H1 (cell line): ENCODE data around the gene ZNF385C. TPM values are rescaled to one million over a fixed set of nuclear protein-coding genes. Genes with fewer than 3 reads are reported as not detected.

Experiments used
- CTCF ChIA-PET: fragments of 300-600 bp; sonication (Branson Sonifier 250); formaldehyde crosslinking; loops from one replicate; lab custom pipeline; 2021; ENCODE audit not compliant: partially characterized antibody; lab: Charles Lee
- POLR2A ChIA-PET: fragments of 300-600 bp; sonication (Branson Sonifier 250); formaldehyde crosslinking; loops from one replicate; lab custom pipeline; 2021; ENCODE audit warnings: inconsistent platforms; ENCODE audit not compliant: partially characterized antibody; lab: Charles Lee
- DNase-seq, 2 experiments: peaks; one replicate each; pipeline versions ENCODE4 v3.0.0 to v3.0.0-alpha.2; 2010 to 2022; ENCODE audit warnings: low spot score in 2 of 2, low read depth in 1 of 2, mixed read lengths in 1 of 2
- FAIRE-seq: peaks from 2 replicates; lab custom pipeline; 2011; peaks lifted over from hg19 to GRCh38; lab: Jason Lieb, UNC
- H2AFZ ChIP-seq: 2 replicates; pipeline ENCODE4 v1.8.1; 2012; ENCODE audit warnings: low read length, inconsistent platforms
- H2AK5ac ChIP-seq: 2 replicates; pipeline ENCODE4 v1.6.1; 2013; ENCODE audit warnings: low read depth, low read length
- H2BK120ac ChIP-seq: replicated peaks from 2 replicates; pipeline ENCODE3; 2013; ENCODE audit warnings: low read depth, low read length, inconsistent platforms
- H2BK12ac ChIP-seq: 2 replicates; pipeline ENCODE4 v1.6.1; 2013; ENCODE audit warnings: low read depth, low read length
- H2BK15ac ChIP-seq: 2 replicates; pipeline ENCODE4 v1.6.1; 2013; ENCODE audit warnings: low read length
- H2BK20ac ChIP-seq: 2 replicates; pipeline ENCODE4 v1.6.1; 2013; ENCODE audit warnings: low read length
- H2BK5ac ChIP-seq: 2 replicates; pipeline ENCODE4 v1.6.1; 2013; ENCODE audit warnings: low read depth, low read length
- H3K14ac ChIP-seq: 2 replicates; pipeline ENCODE4 v1.6.1; 2013; ENCODE audit warnings: inconsistent platforms; ENCODE audit not compliant: insufficient read length
- H3K18ac ChIP-seq: 2 replicates; pipeline ENCODE4 v1.6.1; 2013; ENCODE audit warnings: low read length; ENCODE audit errors: extremely low read depth
- H3K23ac ChIP-seq: 2 replicates; pipeline ENCODE4 v1.6.1; 2013; ENCODE audit warnings: inconsistent platforms; ENCODE audit not compliant: insufficient read length
- H3K23me2 ChIP-seq: 2 replicates; pipeline ENCODE4 v1.6.1; 2013; ENCODE audit warnings: low read depth, low read length
- H3K27ac ChIP-seq: 2 replicates; pipeline ENCODE4 v1.6.1; 2011; ENCODE audit warnings: low read depth, low read length, inconsistent platforms
- H3K27me3 ChIP-seq, 4 experiments: replicated peaks in 1 of 4; 1 replicate in 1 of 4; 2 replicates in 3 of 4; pipeline versions ENCODE4 v1.6.1 to v1.8.1; 2011 to 2013; ENCODE audit warnings: low read length in 3 of 4, mild to moderate bottlenecking in 3 of 4, inconsistent platforms in 2 of 4, mixed read lengths in 2 of 4, moderate library complexity in 1 of 4; ENCODE audit not compliant: control insufficient read depth in 3 of 4, insufficient read depth in 3 of 4; ENCODE audit errors: extremely low read depth in 1 of 4
- H3K36me3 ChIP-seq, 4 experiments: 2 replicates each; pipeline versions ENCODE4 v1.6.1 to v1.8.1; 2011 to 2013; ENCODE audit warnings: mild to moderate bottlenecking in 4 of 4, low read length in 3 of 4, moderate library complexity in 2 of 4, control low read depth in 1 of 4, inconsistent platforms in 1 of 4; ENCODE audit not compliant: insufficient read depth in 4 of 4, control insufficient read depth in 2 of 4
- H3K4ac ChIP-seq: replicated peaks from 2 replicates; pipeline ENCODE3; 2013; ENCODE audit warnings: low read length, low read depth, mixed read lengths, inconsistent platforms; ENCODE audit not compliant: insufficient read length
- H3K4me1 ChIP-seq, 4 experiments: replicated peaks in 1 of 4; 1 replicate in 1 of 4; 2 replicates in 3 of 4; pipeline versions ENCODE4 v1.6.1 to v1.8.1; 2011 to 2013; ENCODE audit warnings: low read length in 3 of 4, inconsistent platforms in 2 of 4, mixed read lengths in 1 of 4; ENCODE audit not compliant: insufficient read depth in 4 of 4, control insufficient read depth in 3 of 4
- H3K4me2 ChIP-seq, 2 experiments: 2 replicates each; pipeline versions ENCODE4 v1.6.1 to v1.8.1; 2011 to 2013; ENCODE audit warnings: low read depth in 2 of 2, low read length in 2 of 2, control low read depth in 1 of 2, inconsistent platforms in 1 of 2, mild to moderate bottlenecking in 1 of 2; ENCODE audit not compliant: insufficient read depth in 1 of 2
- H3K4me3 ChIP-seq, 4 experiments: fragments of 200-600, 300-600 bp in 1 of 4; sonication (generic), shearing (Covaris generic), sonication (Bioruptor Twin) in 1 of 4; 2 replicates each; pipeline versions ENCODE4 v1.5.1 to v1.8.1; 2011 to 2016; ENCODE audit warnings: low read length in 4 of 4, low read depth in 3 of 4, control low read depth in 2 of 4, inconsistent platforms in 2 of 4, mild to moderate bottlenecking in 2 of 4, mixed read lengths in 1 of 4, moderate library complexity in 1 of 4; ENCODE audit not compliant: insufficient read depth in 2 of 4; ENCODE audit errors: extremely low read depth in 1 of 4
- H3K56ac ChIP-seq: replicated peaks from 2 replicates; pipeline ENCODE3; 2013; ENCODE audit warnings: low read depth, mild to moderate bottlenecking, mixed read lengths, low read length, inconsistent platforms; ENCODE audit not compliant: insufficient read length
- H3K79me1 ChIP-seq: 2 replicates; pipeline ENCODE4 v1.6.1; 2013; ENCODE audit warnings: low read depth, low read length, control low read depth
- H3K79me2 ChIP-seq, 2 experiments: 2 replicates each; pipeline versions ENCODE4 v1.6.1 to v1.8.1; 2012 to 2013; ENCODE audit warnings: low read length in 2 of 2, mild to moderate bottlenecking in 2 of 2, inconsistent platforms in 1 of 2; ENCODE audit not compliant: insufficient read depth in 2 of 2, control insufficient read depth in 1 of 2
- H3K9ac ChIP-seq, 4 experiments: replicated peaks in 1 of 4; 1 replicate in 1 of 4; 2 replicates in 3 of 4; pipeline versions ENCODE4 v1.6.1 to v1.8.1; 2011 to 2013; ENCODE audit warnings: low read depth in 3 of 4, low read length in 3 of 4, control low read depth in 2 of 4, mild to moderate bottlenecking in 2 of 4, moderate library complexity in 2 of 4, inconsistent platforms in 1 of 4; ENCODE audit errors: extremely low read depth in 1 of 4
- H3K9me3 ChIP-seq, 2 experiments: 2 replicates each; pipeline versions ENCODE4 v1.6.1 to v1.8.1; 2012 to 2013; ENCODE audit warnings: mild to moderate bottlenecking in 2 of 2, moderate library complexity in 2 of 2, control low read depth in 1 of 2, inconsistent platforms in 1 of 2, low read depth in 1 of 2, low read length in 1 of 2, mixed read lengths in 1 of 2; ENCODE audit not compliant: insufficient read depth in 2 of 2
- H4K20me1 ChIP-seq, 2 experiments: replicated peaks in 1 of 2; 2 replicates each; pipeline versions ENCODE3 to v1.8.1; 2011 to 2013; ENCODE audit warnings: inconsistent platforms in 2 of 2, low read length in 2 of 2, mild to moderate bottlenecking in 1 of 2; ENCODE audit not compliant: insufficient read depth in 2 of 2, control insufficient read depth in 1 of 2
- H4K5ac ChIP-seq: 2 replicates; pipeline ENCODE4 v1.6.1; 2013; ENCODE audit warnings: low read length, low read depth, mixed read lengths, inconsistent platforms; ENCODE audit not compliant: insufficient read length
- H4K8ac ChIP-seq: 2 replicates; pipeline ENCODE4 v1.8.0; 2013; ENCODE audit warnings: mild to moderate bottlenecking, moderate library complexity, low read length, inconsistent platforms; ENCODE audit not compliant: insufficient read depth; ENCODE audit errors: extremely low read depth
- H4K91ac ChIP-seq: replicated peaks from 2 replicates; pipeline ENCODE3; 2013; ENCODE audit warnings: low read length, mixed read lengths, inconsistent platforms; ENCODE audit not compliant: insufficient read length
- ASH2L ChIP-seq: fragments of 200-600, 300-600 bp; sonication (generic); IDR thresholded peaks from one replicate; pipeline ENCODE4 v1.7.1; 2017; ENCODE audit warnings: low read length
- CHD2 ChIP-seq: IDR thresholded peaks from 2 replicates; pipeline ENCODE4 v1.6.1; 2012; ENCODE audit warnings: low read length, improper control_type of control experiment
- GABPA ChIP-seq: IDR thresholded peaks from 2 replicates; pipeline ENCODE4 v1.6.1; 2011; ENCODE audit warnings: mild to moderate bottlenecking, low read length, moderate library complexity, borderline replicate concordance; ENCODE audit not compliant: insufficient read depth
- KDM1A ChIP-seq: fragments of 200-600, 300-600 bp; sonication (generic); IDR thresholded peaks from 2 replicates; pipeline ENCODE4 v1.7.1; 2016; ENCODE audit warnings: mild to moderate bottlenecking, low read length, borderline replicate concordance
- KDM4A ChIP-seq: IDR thresholded peaks from one replicate; pipeline ENCODE4 v1.7.1; 2012; ENCODE audit warnings: low read depth, mild to moderate bottlenecking, moderate library complexity, low read length, inconsistent platforms; ENCODE audit not compliant: severe bottlenecking
- RAD21 ChIP-seq, 2 experiments: IDR thresholded peaks in 1 of 2; conservative IDR thresholded peaks in 1 of 2; 2 replicates each; pipeline ENCODE4 v1.6.1; 2011; ENCODE audit warnings: low read depth in 2 of 2, low read length in 2 of 2, improper control_type of control experiment in 1 of 2, inconsistent platforms in 1 of 2, mild to moderate bottlenecking in 1 of 2, moderate library complexity in 1 of 2
- RFX5 ChIP-seq: IDR thresholded peaks from 2 replicates; pipeline ENCODE4 v1.6.1; 2011; ENCODE audit warnings: low read depth, low read length, improper control_type of control experiment, borderline replicate concordance
- SIRT6 ChIP-seq: IDR thresholded peaks from one replicate; pipeline ENCODE4 v1.7.1; 2012; ENCODE audit warnings: low read length, inconsistent platforms
- SP1 ChIP-seq: IDR thresholded peaks from 2 replicates; pipeline ENCODE4 v1.6.1; 2011; ENCODE audit warnings: low read depth, low read length
- SP2 ChIP-seq: IDR thresholded peaks from 2 replicates; pipeline ENCODE4 v1.6.1; 2012; ENCODE audit warnings: mild to moderate bottlenecking, low read length, inconsistent platforms
- TAF1 ChIP-seq: IDR thresholded peaks from 2 replicates; pipeline ENCODE4 v1.6.1; 2011; ENCODE audit warnings: mild to moderate bottlenecking, low read depth, low read length
- TEAD4 ChIP-seq: IDR thresholded peaks from 2 replicates; pipeline ENCODE4 v1.6.1; 2012; ENCODE audit warnings: low read depth, low read length, inconsistent platforms, mixed read lengths
- WGBS, 2 experiments: shearing (Covaris generic) in 1 of 2; methylation state at CpG; one replicate each; pipeline versions ENCODE4 v1.1.6 to v1.1.7; 2013 to 2015; ENCODE audit warnings: low lambda C conversion rate in 2 of 2, mixed read lengths in 2 of 2, inconsistent platforms in 1 of 2, low coverage in 1 of 2, missing lambda C conversion rate in 1 of 2; ENCODE audit not compliant: insufficient replicate concordance in 2 of 2, insufficient coverage in 1 of 2, insufficient read length in 1 of 2; ENCODE audit errors: extremely low coverage in 1 of 2, missing lambda C conversion rate in 1 of 2; 5-methylcytosine and 5-hydroxymethylcytosine counted together
- polyA plus RNA-seq, 7 experiments: library from polyadenylated mRNA; depleted of rRNA in 3 of 7; stranded (reverse) in 5 of 7; unstranded in 2 of 7; fragments of >200 nt in 5 of 7; fragments of 200-250 nt in 2 of 7; gene quantifications; 1 replicate in 5 of 7; 2 replicates in 1 of 7; 4 replicates in 1 of 7; pipeline versions ENCODE4 v1.2.1 to v1.2.3, GENCODE V29; 2011 to 2013; ENCODE audit warnings: missing spikeins in 2 of 7, mixed read lengths in 2 of 7
- total RNA-seq: library from RNA; stranded (reverse); fragmentation: NEBNext Ultra II Directional; extraction: Animal tissue kit (Norgen Biotek cat#: 25700); gene quantifications from 2 replicates; pipeline ENCODE4 v1.2.1, GENCODE V29; 2021

The ZNF385C gene
- total and polyA plus RNA-seq, 2 of the 8 experiments (the other 6 are each of a cell fraction or from before 2014, with no cell fraction given) = 3.9 to 6.1 TPM

- Histone ChIP-seq H3K27me3 (no peaks in the 10 kb centered on the region), H2BK5ac (no peak overlapping the region), H3K9ac (no peak overlapping the region), H3K23me2 (peaks cover 3% of the 10 kb centered on the region; the same call in 1 of the 2 replicates), H2BK15ac (no peak overlapping the region), H4K5ac (no peak overlapping the region), H2BK12ac (no peak overlapping the region), H3K56ac (no peak overlapping the region), H2BK120ac (no peak overlapping the region), H3K14ac (no peak overlapping the region), H3K9me3 (no peaks in the 10 kb centered on the region), H3K18ac (no peak overlapping the region), H3K27ac (no peak overlapping the region), H3K36me3 (peaks cover 6 to 47% (median 25%) of the 10 kb centered on the region in 4 experiments), H4K91ac (no peak overlapping the region), H3K79me2 (peaks cover 0 to 19% of the 10 kb centered on the region in 2 experiments; a peak in 2 of 4 replicates), H4K8ac (no peak overlapping the region), H4K20me1 (peaks cover 11 to 13% of the 10 kb centered on the region in 2 experiments), H2BK20ac (no peak overlapping the region), H3K4me2 (no peak overlapping the region), H3K23ac (no peak overlapping the region), H3K4me1 (peaks cover 0 to 3% (median 1%) of the 10 kb centered on the region in 4 experiments; a peak in 1 of 7 replicates), H2AFZ (no peak overlapping the region), H2AK5ac (no peak overlapping the region), H3K79me1 (peaks cover 12% of the 10 kb centered on the region), H3K4ac (no peak overlapping the region), H3K4me3 (no peak overlapping the region)
- FAIRE-seq = no peak
- no peak for DNase-seq
- POLR2A ChIA-PET = interaction anchor here (1.8 kb wide), 1 partner anchor 16 kb away, joined by 5 read pairs; no protein-coding TSS in a partner anchor
- CTCF ChIA-PET = interaction anchor here (0.8 to 11.7 kb wide), 18 partner anchors 9 to 109 kb away, joined by 3 to 97 read pairs (median 5); partner anchors contain the start of genes GHDC, HSPB9, KAT2A and NKIRAS2
- 84% methylated on average over 8 of the region's 8 CpGs; no CpG with 5 or more reads in 1 of the 2 experiments for WGBS, 2 experiments
- no peak for TF ChIP-seq RFX5
- TF ChIP-seq KDM4A = no peak
- no peak for TF ChIP-seq SP1
- TF ChIP-seq TAF1 = no peak
- TF ChIP-seq RAD21 (IDR thresholded peaks at IDR 0.05 in 1 of 2, conservative IDR thresholded peaks at IDR 0.05 in 1 of 2; ENCODE audit: low read depth in 2 of 2, low read length in 2 of 2) = no peak
- TF ChIP-seq ASH2L = no peak
- no peak for TF ChIP-seq GABPA
- no peak for TF ChIP-seq TEAD4
- TF ChIP-seq SIRT6 = no peak
- TF ChIP-seq CHD2 = no peak
- TF ChIP-seq SP2 = no peak
- TF ChIP-seq KDM1A = no peak
These were observed 31.0 kb upstream of the ZNF385C start for GRCh38 chr17:42129109-42129837.
